Measurements from ENCODE around the gene TEX48.

DNA sequence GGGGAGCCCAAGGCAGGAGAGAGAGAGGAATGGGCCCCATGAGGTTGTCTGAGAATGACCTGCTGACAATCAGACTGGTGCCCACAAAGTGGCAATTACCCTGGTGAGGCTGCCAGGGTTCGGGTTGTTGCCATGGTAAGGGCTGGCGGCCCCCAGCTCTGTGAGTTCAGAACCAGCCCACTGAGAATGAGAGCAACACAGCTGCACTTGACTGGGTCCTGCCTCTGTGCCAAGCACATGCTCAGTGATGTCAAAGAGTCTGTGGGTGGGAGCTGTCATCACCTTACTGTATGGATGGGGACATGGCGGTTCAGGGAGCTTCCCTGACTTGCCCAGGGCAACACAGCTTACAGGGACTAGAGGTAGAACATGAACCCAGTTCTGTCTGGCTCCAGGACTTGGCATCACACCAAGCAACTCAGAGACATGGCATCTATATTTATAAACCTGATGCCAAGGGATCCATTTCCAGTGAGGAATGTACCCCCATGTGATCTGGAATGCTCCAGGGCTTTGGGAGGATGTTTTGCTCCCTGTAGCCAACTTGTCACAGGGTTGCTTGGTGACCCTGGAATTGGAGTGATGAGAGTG, 38.2 kb upstream of the TEX48 start:
- TF ChIP-seq, protein P1, sequence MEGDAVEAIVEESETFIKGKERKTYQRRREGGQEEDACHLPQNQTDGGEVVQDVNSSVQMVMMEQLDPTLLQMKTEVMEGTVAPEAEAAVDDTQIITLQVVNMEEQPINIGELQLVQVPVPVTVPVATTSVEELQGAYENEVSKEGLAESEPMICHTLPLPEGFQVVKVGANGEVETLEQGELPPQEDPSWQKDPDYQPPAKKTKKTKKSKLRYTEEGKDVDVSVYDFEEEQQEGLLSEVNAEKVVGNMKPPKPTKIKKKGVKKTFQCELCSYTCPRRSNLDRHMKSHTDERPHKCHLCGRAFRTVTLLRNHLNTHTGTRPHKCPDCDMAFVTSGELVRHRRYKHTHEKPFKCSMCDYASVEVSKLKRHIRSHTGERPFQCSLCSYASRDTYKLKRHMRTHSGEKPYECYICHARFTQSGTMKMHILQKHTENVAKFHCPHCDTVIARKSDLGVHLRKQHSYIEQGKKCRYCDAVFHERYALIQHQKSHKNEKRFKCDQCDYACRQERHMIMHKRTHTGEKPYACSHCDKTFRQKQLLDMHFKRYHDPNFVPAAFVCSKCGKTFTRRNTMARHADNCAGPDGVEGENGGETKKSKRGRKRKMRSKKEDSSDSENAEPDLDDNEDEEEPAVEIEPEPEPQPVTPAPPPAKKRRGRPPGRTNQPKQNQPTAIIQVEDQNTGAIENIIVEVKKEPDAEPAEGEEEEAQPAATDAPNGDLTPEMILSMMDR (IDR thresholded peaks at IDR 0.05; ENCODE audit: borderline replicate concordance, extremely low read depth, low read length, poor library complexity, severe bottlenecking) = no peak
- no peak for TF ChIP-seq EZH2 (IDR thresholded peaks at IDR 0.05; ENCODE audit: borderline replicate concordance, low read depth, low read length, severe bottlenecking)
